Inferior parietal cortex (tissue), 1 donor: ENCODE results near the gene LCLAT1.
A peak's percentile ranks its signal among the peaks of the same experiment; 100 is the strongest.

Source experiments
- DNase-seq: peaks from one replicate; pipeline ENCODE4 v3.0.0-alpha.2; 2016; ENCODE audit errors: extremely low spot score

The LCLAT1 gene

DNA sequence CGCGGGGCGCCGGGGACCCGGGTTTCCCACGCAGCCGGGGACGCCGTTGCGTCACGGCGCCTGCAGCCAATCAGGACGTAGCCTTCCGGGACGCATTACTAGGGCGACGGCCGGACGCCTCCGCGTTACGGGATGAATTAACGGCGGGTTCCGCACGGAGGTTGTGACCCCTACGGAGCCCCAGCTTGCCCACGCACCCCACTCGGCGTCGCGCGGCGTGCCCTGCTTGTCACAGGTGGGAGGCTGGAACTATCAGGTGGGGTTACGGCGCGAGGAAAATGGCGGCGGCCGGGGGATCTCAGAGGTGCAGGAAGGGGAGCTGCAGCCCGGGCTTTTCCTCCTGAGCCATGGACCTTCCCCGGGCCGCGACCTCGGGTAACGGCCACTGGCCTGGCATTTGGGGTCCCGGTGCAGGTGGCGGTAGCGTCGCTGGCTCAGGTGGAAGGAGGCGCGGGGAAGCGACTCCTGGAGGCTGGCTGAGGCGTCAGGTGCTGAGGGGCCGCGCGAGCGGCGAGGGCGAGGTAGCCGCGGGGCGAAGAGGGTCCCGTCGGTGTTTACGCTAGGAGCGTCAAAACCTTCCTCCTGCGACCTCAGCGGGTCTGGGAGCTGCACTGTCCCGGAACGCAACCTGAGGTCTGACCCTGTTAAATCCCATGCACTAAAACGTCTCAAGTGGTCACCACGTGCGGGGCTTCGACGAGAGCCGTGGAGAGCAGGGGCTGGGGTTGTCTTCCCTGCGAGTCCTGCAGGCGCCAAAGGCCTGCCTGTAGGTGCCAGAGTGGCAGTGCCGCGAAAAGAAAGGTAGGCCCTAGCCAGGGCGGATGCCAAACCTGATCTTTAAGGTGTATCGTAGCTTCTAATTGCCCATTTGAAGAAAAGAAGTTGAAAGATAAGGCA is at the start of gene LCLAT1:
LCLAT1 (plus strand) TSS at position 98 of the 897 bp plus-strand sequence. CDS start 78,345 bp downstream, outside the sequence.
- DNase-seq, result peak; percentile 78

DNA sequence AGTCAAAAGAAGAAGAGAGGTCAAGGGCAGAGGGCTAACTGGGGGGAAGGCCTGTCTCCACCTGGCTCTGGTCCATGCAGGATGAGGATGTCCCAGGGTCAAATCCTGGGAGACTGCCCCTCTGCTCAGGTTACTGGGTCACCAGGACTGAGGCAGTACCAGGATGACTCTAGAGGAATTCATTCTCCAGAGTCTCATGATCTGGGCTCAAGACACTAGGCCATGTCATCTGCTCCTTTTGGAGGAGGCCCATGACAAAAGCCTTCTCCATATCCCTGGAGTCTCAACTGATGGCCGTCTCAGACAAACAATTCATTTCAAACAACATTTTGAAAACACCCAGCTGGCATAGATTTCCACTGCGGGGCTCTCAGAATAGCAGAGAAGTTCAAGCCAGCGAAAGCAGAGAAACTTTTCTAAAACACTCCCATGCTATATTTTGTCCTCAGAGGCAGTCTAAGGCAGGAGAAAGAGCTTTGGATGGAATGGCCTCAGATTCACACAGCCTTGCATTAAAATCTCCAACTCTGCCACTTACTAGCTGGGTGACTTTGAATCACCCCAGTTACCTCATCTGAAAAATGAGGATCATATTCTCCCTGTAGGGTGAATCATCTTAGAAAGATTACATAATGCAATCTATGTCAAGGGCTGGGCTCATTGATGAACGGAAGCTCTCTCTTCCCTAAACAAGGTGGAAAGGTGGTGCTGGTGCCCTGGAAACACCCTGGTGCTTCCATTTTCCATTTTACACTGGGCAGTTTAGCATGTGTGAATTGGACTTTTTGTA is 48.8 kb upstream of the LCLAT1 start:
- DNase-seq, result no peak

DNA sequence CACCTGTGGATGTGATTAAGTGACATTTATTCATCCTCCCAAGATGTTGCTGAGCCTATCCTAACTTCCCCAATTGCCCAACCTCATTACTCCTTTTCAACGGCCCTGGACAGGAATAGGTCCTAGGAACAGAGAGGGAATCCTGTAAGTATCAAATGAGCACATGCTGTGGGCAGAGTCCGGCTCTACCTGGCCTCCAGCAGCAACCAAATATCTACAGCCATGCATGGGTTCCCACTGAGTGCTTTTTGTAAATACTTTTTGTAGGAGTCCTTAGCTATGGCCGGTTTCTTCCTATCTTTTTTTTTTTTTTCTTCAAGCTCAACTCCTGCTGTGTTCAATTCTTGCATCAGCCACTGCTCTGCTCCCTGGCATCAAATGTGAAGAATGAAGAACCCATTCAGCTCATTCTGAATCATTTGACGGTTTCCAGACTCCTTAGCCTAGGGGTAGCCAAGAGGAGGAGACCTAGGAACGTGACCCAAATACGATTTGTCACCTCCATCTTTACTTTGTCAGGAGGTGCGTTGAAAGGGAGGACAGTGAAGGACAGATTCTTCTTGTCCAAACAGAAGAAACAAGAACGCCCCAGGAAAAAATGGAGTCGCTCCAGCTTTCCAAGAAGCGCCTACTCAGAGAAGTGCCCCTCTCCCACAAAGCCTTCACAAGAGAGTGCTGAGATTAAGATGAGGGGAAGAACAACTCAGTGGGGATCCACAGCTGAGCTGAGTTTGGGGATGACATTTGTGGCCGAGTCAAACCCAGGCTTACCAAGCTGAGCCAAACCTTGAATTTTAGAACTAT is 46.7 kb upstream of the LCLAT1 start:
- no peak for DNase-seq

DNA sequence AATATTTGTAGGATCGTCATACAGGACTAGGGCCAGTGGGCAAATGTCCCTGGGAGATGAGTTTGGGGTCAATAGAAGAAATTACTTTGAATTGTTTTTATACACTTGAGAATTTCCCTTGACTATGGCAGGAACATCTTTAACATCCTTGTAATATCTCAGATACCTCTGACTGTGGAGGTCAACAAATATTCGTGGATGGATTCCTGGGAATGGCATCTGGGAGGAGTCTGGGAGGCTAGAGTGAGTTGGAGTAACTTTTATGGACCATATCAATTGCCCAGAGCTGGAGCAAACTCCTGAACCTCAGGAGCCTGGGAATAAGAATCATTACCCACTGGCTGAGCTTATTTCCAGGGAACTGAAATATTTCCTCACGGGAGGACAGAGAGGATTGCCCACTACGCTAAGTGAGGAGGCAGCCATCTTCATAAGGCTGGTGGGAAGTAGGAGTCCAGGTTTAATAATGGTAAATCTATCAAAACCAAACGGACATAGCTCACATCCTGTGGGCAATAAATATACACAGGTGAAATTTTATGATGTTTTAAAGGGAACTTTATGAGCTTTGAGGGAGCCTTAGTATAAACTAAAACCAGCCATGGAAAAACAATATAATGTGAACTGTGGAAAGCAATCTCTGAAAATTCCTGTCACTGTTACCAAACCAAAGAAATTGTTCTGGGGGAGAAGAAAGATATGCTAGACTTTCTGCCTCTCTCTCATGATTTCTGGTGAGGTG is 44.4 kb upstream of the LCLAT1 start:
- DNase-seq, result no peak

DNA sequence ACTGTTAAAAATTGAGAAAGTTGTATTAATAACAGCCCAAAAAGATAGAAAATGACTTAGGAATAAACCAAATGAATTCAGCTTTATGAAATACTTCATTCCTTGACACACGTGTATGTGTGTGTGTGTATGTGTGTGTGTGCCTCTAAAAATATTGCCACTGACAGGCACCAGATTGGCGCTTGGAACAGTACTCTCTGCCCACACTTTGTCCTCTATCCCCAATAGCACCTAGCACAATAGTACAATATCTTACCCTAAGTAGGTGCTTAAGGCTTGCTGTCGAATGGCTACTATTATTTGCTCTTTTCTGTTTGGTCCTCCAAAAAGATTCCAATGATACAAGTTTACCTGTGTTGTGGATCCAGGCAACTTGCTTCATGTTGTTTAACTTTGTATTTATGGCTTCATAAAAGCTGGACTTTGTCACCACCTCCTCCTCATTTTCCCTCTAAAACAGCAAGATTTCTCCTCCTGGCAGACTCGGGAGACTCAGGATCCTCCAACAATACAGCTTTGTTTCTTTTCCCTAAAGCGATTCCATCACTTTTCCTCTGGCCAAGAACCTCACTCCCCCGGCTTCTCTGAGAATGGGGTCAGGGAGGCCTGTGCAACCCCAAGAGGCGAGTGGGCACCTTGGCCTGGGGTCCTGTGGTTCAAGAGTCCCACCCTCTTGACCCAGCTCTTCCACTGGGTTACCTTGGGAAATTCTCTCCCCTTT is 43.3 kb upstream of the LCLAT1 start:
- DNase-seq, result no peak

DNA sequence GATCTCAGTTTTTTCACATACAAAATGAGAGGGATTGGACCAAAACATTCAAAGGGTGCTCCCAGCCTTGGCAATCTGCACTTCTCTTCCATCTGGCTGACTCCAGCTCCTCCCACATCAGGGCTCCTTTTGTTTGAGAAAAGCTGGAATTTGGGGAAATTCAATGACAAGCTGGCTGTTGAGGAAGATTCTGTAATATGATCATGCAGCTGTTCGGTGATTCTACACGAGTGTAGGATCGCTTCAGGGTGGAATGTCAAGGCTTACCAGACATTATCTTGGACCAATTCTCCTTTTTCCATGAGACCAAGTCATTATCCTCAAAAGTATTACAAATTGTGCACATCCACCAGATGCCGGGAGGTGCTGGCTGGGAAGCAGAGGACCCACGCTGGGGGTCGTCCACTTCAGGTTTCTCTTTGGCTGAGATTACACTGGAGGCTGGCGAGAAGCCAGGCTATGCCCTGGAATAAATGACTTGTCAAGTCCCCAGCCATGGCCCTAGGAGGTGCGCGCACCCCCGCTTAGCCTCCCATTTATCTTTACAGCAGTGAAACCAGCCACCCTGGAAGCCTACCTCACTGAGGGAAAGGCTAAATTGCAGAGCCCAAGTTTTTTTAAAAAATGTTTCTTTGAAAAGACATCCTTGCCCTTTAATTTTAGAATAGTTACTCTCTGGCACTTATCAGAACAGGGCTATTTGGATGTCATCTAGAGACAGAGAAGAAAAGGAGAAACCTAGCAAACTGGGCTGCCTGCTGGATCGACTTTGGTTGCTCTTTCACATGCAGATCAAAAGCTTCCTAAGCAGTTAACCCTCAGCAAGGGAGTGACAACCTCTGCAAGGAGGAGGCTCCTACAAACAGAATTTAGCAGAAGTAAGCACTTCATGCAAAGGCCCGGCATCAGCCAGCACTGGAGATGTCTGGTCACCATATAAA is 42.5 kb upstream of the LCLAT1 start:
- no peak for DNase-seq

DNA sequence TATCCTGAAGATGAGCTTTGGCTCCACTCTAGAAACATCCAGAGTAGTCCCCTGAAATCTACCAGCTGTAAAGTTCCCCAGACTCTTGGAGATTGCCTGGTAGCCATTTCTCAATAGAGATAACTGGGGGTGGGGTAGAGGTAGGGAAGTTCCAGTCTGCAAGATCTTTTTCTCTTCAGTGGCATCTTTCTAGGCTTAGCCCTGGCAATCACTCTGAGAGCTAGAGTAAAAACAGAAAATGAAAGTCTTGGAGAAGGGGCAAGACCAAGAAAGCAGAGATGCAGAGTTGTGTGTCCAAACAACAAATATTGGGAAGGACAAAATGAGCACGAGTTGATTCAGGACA is 41.8 kb upstream of the LCLAT1 start:
- DNase-seq, result no peak

DNA sequence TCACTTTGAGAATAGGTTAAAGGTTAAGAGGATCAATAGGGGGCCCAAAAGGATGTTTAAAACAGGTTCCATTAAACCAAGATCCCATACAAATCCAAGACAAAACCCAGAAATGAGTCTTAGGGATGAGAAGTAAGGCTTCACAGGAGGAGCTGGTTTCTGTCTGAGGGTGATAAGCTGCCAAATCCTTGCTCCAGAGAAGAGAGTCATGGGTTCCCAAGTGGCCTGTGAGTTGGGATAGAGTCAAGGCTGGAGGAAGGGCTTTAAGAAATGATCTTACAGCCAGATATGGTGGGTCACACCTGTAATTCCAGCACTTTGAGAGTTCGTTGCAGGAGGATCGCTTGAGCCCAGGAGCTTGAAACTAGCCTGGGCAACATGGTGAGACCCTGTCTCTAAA is 40.2 kb upstream of the LCLAT1 start:
- no peak for DNase-seq

DNA sequence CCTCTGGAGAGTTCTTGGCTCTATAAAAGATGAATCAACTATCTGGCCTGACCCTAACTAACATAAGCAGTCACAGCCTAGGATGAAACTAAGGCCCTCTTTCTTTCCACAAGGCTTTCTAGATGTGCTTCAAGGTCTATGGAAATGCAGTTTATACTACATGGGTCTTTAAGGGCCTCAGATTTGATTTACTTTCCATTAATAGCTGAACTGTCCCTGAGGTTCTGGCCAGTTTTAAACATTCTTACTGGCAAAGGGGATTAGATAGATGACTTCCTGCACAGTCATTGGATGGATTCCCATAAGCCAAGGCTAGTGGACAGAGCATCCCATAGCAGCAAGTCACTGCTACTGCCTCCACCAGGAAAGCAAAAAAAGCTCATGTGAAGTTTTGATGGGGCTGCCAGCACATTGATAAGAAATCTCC is 38.1 kb upstream of the LCLAT1 start:
- DNase-seq, result no peak

DNA sequence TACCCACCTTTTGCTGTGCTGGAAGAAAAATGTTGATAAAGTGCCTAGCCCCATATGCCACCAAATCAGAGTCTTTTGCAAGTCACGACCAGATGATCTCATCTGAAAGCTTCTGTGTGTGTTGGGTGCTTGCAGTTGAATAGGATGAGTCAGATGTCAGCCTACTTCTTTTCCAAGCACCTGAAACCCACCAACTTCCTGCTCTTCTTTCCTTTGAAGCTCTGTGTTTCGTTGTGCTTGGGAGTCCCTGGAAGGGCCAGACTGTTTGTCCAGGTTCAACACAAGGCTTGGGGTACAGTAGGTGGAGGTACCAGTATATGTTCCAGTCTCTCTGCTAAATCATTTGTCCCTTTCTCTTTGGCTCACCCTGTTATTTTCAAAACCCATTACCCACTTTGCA is 36.8 kb upstream of the LCLAT1 start:
- DNase-seq, result no peak

DNA sequence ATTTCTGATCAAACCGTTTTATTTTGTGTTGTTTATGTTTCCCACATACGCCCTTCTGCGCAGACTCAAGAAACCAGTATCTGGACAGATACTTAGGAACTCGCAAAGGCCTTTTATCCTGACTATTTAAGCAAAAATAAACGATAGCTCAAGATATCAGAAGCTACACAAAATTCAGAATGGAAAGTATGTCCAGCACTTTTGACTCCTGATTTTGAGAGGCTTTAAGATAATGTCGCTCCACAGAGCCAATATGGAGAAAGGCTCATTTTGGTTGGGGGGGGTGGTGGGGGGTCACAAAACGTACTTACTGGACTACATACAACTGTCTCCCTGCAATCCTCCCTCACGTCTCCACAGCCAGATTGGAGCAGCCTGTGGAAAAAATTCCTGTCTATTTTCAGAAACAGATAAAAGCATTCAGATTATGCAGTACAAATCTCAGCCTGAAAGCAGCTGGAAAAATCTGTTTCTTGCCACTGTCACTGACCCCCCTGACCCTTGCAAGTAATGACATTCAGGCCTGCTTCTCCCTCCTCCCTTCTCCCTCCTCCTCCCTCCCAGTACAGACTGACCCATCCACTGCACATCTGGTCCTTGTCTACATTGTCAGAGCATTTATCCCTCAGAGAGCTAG is 34.9 kb upstream of the LCLAT1 start:
- DNase-seq, result no peak

DNA sequence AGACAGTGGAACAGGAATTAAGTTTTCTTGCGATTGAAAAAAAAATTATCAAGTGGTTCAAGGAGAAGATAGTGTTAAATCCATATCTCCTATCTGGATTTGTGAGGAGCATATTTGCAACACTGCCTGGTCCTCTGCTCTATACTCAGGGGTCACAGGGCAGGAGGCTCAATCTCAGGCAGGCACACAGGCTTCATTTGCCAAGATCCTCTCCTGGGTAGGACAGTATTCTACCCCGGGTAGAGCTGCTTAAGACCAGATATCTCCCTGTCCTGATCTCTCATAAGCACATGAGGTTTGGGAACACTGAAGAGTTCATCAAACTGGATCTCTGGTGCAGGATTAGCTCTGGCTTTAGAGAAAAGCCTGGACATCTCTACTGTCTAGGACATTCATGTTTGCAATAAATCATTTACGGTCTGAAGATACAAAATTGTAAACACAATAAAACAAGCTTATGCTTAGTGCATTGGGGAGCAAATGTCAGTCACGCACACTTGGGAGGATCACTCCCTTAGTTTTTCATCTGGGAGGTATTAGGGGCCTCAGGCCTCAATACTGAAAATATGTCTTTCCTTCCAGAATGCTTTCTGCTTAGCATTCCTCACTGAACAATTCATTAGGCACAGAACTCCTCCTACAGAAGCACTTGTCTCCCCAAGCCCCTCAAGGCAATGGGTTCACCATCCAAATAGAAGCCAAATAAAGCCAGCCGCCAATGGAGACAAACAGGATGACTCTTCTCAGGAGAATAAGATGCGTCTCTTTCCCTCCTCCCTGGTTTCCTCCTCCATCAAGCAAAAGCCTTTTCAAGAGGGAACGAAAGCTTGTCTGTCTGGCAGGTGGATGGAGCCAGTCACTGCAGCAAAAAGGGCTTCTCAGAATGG is 34.1 kb upstream of the LCLAT1 start:
- no peak for DNase-seq

DNA sequence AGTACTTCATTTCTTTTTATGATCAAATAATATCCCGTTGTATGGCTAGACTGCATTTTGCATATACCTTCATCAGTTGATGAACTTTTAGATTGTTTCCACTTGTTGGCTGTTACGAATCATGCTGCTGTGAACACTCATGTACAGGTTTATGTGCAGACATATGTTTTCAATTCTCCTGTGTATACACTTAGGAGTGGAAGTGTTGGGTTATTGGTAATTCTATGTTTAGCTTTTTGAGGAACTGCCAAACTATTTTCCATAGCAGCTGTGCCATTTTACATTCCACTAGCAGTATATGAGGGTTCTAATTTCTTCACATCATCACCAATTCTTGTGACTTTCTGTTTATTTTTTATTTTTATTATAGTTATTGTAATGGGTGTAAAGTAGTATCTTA is 32.1 kb upstream of the LCLAT1 start:
- no peak for DNase-seq

DNA sequence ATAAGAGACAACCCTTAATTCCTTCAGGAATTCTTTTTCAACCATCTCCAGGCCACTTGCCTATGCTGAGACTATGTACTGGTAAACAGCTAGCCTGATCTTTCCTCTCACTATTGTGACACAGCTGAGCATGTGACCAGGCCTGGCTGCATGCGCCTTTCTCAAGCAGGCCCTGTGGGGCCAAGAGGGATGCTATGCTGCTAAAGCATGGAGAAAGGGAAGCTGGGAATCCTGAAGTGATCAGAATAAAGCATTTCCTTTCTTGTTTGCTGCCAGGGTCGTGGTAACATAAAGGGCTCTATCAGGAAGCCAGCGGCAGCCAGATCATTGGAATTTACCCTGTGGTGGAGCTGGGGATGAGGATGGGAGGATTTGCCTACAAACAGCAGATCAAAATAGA is 29.8 kb upstream of the LCLAT1 start:
- DNase-seq, result no peak

DNA sequence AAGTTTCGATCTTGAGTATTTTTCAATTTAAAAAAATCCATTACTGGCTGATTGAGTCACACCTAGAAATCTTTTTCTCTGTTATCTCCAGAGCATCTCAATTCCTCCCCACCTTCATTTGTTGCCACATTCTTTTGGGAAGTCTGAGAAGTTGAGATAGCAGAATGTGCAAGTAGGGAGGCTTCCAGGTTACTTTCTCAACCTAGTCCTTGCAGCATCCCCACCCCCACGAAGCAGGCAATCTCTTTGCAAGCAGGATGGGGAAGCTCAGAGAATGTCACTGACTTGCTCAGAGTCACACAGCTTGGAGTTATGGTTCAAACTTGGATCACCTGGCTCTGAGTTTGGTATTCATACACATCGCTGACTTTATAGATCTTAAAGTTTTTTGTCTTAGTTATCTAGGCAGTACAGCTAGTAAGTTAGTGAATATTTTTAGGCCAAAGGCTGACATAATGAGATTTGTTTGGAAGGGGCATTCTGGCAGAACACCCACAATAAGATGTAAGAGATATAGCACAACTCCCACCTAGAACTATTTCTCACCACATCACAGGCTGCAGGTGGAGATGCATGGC is 25.9 kb upstream of the LCLAT1 start:
- no peak for DNase-seq

DNA sequence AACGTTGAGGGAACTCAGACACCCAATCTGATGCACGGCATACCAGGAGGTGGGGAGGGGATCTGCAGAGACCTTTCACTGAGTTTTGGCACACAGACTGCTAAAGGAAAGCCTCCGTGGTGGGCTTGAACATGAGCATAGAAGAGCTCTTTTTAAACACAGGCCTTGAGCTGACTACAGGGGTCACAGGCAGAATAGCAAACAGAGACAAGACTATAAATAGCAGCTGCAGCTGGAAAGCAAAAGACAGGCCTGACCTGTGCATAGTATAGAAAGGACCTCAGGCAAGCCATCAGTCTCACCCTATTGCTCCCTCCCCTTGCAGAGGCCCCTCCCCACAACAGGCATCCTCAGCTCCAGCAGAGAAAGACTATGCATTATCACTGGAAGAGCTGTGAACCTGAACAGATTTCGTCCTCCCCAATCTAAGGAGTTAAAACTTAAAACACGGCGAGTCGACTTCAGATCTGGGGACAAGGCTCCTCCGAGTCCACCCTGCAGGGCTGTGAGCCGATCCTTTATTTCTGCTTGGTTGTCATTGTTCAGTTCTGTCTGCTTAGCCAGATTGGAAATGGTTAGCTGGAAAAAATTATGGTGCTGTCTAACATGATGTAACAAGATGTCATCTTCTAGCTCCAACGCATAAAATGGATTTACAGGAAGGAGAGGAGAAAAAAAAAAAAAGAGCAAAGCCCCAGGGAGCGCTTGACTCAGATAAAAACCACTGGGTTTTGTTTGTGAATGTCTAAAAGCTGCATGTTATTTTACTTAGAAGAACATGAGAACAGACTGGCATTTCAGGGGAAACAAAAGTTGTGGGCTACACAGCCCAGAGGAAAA is 25.2 kb upstream of the LCLAT1 start:
- no peak for DNase-seq
